ENCODE measurements around the gene BTN3A1. TPM values are rescaled to one million over a fixed set of nuclear protein-coding genes. Genes with fewer than 3 reads are reported as not detected.
"Not testable (repeated sequence)": the region's sequence is repeated elsewhere in the genome, so short reads cannot be mapped to it uniquely, and the experiment has no call there.

Gene BTN3A1
- total RNA-seq, 1 donor from 2014 or later, result 9.4 TPM

GRCh38 chr6:26461353-26461752, 59.3 kb downstream of the BTN3A1 start:
- DNase-seq; ATAC-seq; intact Hi-C loops (cut with micrococcal nuclease): not testable (repeated sequence)

GRCh38 chr6:26464014-26464413, 61.9 kb downstream of the BTN3A1 start:
- intact Hi-C loops (cut with micrococcal nuclease), result no loop called here
- no peak for DNase-seq
- ATAC-seq, result no peak

DNA sequence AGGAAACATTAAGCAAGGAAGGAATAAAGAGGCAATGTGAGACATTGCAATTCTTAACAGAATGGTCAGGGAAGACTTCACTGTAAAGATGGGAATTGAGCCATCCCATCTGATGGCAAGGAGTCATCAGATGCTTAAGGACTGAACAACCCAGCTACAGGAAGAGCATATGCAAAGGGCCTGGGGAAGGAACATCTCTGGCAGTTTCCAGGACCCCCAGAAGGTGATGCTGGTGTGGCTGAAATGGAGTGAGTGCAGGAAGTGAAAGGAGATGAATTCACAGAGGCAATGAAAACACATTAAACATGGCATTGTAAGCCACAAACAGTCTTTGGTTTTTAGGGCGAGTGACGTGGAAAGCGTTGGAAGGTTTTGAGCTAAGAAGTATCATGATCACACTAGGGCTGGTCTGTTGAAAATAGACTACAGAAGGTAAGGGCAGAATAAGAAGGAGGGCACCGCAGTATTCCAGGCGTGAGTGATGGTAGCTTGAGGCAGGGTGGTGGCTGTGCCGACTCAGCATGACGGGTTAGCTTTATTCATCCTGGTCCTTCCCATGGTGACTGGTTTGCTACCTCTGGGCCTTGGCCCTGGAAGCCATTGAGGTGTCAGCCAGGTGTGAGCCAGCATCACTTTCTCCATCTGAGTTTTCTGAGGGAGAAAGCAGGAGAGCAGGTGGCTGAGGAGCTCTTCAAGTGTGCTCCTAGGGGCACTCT, 62.5 kb downstream of the BTN3A1 start:
- intact Hi-C loops (cut with micrococcal nuclease), result no loop called here
- ATAC-seq, result no peak
- DNase-seq, result no peak

Other genes starting within 250 kb of the BTN3A1 start
- 15.5 TPM for gene BTN3A2, start 37.1 kb upstream of the BTN3A1 start, total RNA-seq
- gene BTN2A2, start 19.2 kb upstream of the BTN3A1 start, total RNA-seq, result 4.5 TPM
- 8.9 TPM for gene BTN3A3, start 38.2 kb downstream of the BTN3A1 start, total RNA-seq
- 14.6 TPM for gene BTN2A1, start 55.7 kb downstream of the BTN3A1 start, total RNA-seq
- not detected for gene BTN1A1, start 98.0 kb downstream of the BTN3A1 start, total RNA-seq
- 25.3 TPM for gene HMGN4, start 136.1 kb downstream of the BTN3A1 start, total RNA-seq
- gene ABT1, start 194.7 kb downstream of the BTN3A1 start, total RNA-seq, result 9.0 TPM

Measured in left ventricle myocardium superior (tissue), 1 donor.